KMS-11 (cell line): Measurements from ENCODE around the gene SEMA3G.

Experiments
- H2AFZ ChIP-seq: fragments of 200-600 bp; sonication (generic); 2 replicates; pipeline ENCODE4 v1.6.1; 2016; ENCODE audit warnings: antibody characterized with exemption, mixed run types, low read depth
- H3K27ac ChIP-seq: fragments of 200-600 bp; sonication (generic); 2 replicates; pipeline ENCODE4 v1.6.1; 2016; ENCODE audit warnings: mild to moderate bottlenecking, mixed run types
- H3K27me3 ChIP-seq: fragments of 200-600 bp; sonication (generic); 2 replicates; pipeline ENCODE4 v1.6.1; 2017; ENCODE audit warnings: mild to moderate bottlenecking, low read depth, mixed run types, moderate library complexity; ENCODE audit not compliant: insufficient read depth
- H3K36me3 ChIP-seq: fragments of 200-600 bp; sonication (generic); 2 replicates; pipeline ENCODE4 v1.6.1; 2017; ENCODE audit warnings: mild to moderate bottlenecking, mixed run types; ENCODE audit not compliant: insufficient read depth
- H3K4me1 ChIP-seq: fragments of 200-600 bp; sonication (generic); 2 replicates; pipeline ENCODE4 v1.6.1; 2016; ENCODE audit warnings: mild to moderate bottlenecking, low read depth, mixed run types; ENCODE audit not compliant: poor library complexity, severe bottlenecking
- H3K4me2 ChIP-seq: fragments of 200-600 bp; sonication (generic); 2 replicates; pipeline ENCODE4 v1.7.0; 2016; ENCODE audit warnings: mild to moderate bottlenecking, mixed run types
- H3K4me3 ChIP-seq: fragments of 200-600 bp; sonication (generic); IDR thresholded peaks from 2 replicates; pipeline ENCODE4 v1.6.1; 2017; ENCODE audit warnings: low read depth, low read length, mixed read lengths; ENCODE audit not compliant: insufficient read depth
- H3K79me2 ChIP-seq: fragments of 200-600 bp; sonication (generic); 2 replicates; pipeline ENCODE4 v1.6.1; 2016; ENCODE audit warnings: low read depth, mixed run types; ENCODE audit not compliant: insufficient read depth
- H3K9ac ChIP-seq: fragments of 200-600 bp; sonication (generic); 2 replicates; pipeline ENCODE4 v1.6.1; 2016; ENCODE audit warnings: mild to moderate bottlenecking, mixed run types
- H4K20me1 ChIP-seq: fragments of 200-600 bp; sonication (generic); 2 replicates; pipeline ENCODE4 v1.6.1; 2016; ENCODE audit warnings: mild to moderate bottlenecking, mixed run types; ENCODE audit not compliant: insufficient read depth
- CTCF ChIP-seq: fragments of 200-600 bp; sonication (generic); conservative IDR thresholded peaks from 2 replicates; pipeline ENCODE4 v1.6.1; 2017; ENCODE audit warnings: low read depth, mild to moderate bottlenecking, antibody characterized with exemption, low read length, moderate library complexity, mixed read lengths

SEMA3G gene

GRCh38 chr3:52434491-52435115 is 10.3 kb downstream of the SEMA3G start:
- Histone ChIP-seq H4K20me1 (no peaks in the 10 kb centered on the region), H3K36me3 (no peaks in the 10 kb centered on the region), H2AFZ (no peak overlapping the region), H3K9ac (no peak overlapping the region), H3K27me3 (no peaks in the 10 kb centered on the region), H3K4me2 (no peak overlapping the region), H3K4me1 (no peaks in the 10 kb centered on the region), H3K79me2 (no peaks in the 10 kb centered on the region), H3K27ac (no peak overlapping the region), H3K4me3 (no peak overlapping the region)
- no peak for TF ChIP-seq CTCF

- Histone ChIP-seq H3K36me3 (no peaks in the 10 kb centered on the region), H4K20me1 (no peaks in the 10 kb centered on the region), H3K4me1 (no peaks in the 10 kb centered on the region), H3K27ac (no peak overlapping the region), H3K4me2 (no peak overlapping the region), H3K27me3 (no peaks in the 10 kb centered on the region), H3K9ac (no peak overlapping the region), H3K79me2 (no peaks in the 10 kb centered on the region), H2AFZ (no peak overlapping the region), H3K4me3 (no peak overlapping the region)
- TF ChIP-seq CTCF: no peak
Observed at GRCh38 chr3:52433996-52434479, 10.9 kb downstream of the SEMA3G start.

- no peaks in the 10 kb centered on the region for H3K79me2 ChIP-seq
- H2AFZ ChIP-seq: no peak overlapping the region
- no peaks in the 10 kb centered on the region for H3K4me1 ChIP-seq
- H3K36me3 ChIP-seq: no peaks in the 10 kb centered on the region
- no peak overlapping the region for H3K4me3 ChIP-seq
- no peak overlapping the region for H3K9ac ChIP-seq
- H3K27me3 ChIP-seq: no peaks in the 10 kb centered on the region
- no peak overlapping the region for H3K27ac ChIP-seq
- TF ChIP-seq CTCF: no peak
- H3K4me2 ChIP-seq: no peak overlapping the region
- H4K20me1 ChIP-seq: no peaks in the 10 kb centered on the region
Observed at GRCh38 chr3:52433328-52433995, 11.4 kb downstream of the SEMA3G start.

GRCh38 chr3:52432691-52433141 is 12.2 kb downstream of the SEMA3G start:
- TF ChIP-seq CTCF: no peak
- H3K4me1 ChIP-seq: no peaks in the 10 kb centered on the region
- no peak overlapping the region for H3K4me2 ChIP-seq
- H4K20me1 ChIP-seq: no peaks in the 10 kb centered on the region
- no peak overlapping the region for H3K9ac ChIP-seq
- no peak overlapping the region for H3K27ac ChIP-seq
- no peak overlapping the region for H3K4me3 ChIP-seq
- H3K79me2 ChIP-seq: no peaks in the 10 kb centered on the region
- H2AFZ ChIP-seq: no peak overlapping the region
- H3K36me3 ChIP-seq: no peaks in the 10 kb centered on the region
- no peaks in the 10 kb centered on the region for H3K27me3 ChIP-seq
